NT2/D1 (cell line): ENCODE results near the gene GABBR2.

ENCODE experiments used
- YY1 ChIP-seq: IDR thresholded peaks from 2 replicates; pipeline ENCODE4 v1.6.1; 2011; ENCODE audit not compliant: insufficient read length, insufficient read depth
- ZNF274 ChIP-seq: IDR thresholded peaks from 2 replicates; pipeline ENCODE4 v1.6.1; 2011; ENCODE audit warnings: mild to moderate bottlenecking, low read depth, low read length

DNA sequence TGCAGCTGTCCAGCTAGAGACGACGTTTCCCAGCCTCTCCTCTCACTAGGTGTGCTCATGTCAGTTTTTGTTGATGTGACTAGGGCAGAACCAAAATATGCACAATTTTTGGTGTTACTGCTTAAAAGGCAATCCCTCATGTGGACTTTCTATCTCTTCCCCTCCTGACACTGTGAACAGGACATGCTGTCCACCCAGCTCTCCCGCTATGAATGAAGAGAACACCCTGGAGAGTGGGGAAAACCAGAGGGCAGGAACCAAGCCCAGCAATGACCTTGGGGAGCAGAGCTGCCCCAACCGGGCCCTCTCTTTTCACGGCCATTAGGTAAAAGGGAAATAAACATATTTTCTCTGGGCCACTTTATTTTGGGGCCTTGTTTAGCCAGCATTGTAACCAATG is 406.6 kb downstream of the GABBR2 start:
- TF ChIP-seq YY1, result no peak
- no peak for TF ChIP-seq ZNF274
